Neural cell (in vitro differentiated cells): ENCODE results near the gene JRKL.

Experiments used
- CTCF ChIP-seq: fragments of 450-650 bp; IDR thresholded peaks from 2 replicates; pipeline ENCODE4 v1.5.1; 2014; ENCODE audit warnings: antibody characterized with exemption, mild to moderate bottlenecking, moderate library complexity; ENCODE audit not compliant: poor library complexity, severe bottlenecking
- TF ChIP-seq, protein P1 (sequence below): IDR thresholded peaks from 2 replicates; pipeline ENCODE4 v1.6.1; 2012; ENCODE audit warnings: borderline replicate concordance

DNA sequence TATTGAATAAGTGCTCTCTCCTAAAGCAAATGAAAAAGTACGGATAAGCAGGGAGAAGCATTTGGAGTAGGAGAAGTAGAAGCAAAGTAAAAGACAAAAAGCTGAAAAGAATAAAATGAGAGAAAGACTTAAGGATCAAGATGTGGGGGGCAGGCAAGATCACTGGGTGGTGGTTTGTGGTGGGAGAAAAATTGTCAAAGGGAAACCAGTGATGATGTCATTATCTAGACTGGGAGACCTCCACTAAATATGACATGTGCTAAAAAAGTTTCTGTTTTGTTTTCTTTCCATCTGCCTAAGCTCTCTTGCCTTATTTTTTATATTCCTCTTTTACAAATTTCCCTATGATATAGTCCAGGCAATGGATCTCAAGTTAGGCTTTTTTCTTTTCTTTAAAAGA, 32.0 kb upstream of the JRKL start:
- TF ChIP-seq, protein P1, sequence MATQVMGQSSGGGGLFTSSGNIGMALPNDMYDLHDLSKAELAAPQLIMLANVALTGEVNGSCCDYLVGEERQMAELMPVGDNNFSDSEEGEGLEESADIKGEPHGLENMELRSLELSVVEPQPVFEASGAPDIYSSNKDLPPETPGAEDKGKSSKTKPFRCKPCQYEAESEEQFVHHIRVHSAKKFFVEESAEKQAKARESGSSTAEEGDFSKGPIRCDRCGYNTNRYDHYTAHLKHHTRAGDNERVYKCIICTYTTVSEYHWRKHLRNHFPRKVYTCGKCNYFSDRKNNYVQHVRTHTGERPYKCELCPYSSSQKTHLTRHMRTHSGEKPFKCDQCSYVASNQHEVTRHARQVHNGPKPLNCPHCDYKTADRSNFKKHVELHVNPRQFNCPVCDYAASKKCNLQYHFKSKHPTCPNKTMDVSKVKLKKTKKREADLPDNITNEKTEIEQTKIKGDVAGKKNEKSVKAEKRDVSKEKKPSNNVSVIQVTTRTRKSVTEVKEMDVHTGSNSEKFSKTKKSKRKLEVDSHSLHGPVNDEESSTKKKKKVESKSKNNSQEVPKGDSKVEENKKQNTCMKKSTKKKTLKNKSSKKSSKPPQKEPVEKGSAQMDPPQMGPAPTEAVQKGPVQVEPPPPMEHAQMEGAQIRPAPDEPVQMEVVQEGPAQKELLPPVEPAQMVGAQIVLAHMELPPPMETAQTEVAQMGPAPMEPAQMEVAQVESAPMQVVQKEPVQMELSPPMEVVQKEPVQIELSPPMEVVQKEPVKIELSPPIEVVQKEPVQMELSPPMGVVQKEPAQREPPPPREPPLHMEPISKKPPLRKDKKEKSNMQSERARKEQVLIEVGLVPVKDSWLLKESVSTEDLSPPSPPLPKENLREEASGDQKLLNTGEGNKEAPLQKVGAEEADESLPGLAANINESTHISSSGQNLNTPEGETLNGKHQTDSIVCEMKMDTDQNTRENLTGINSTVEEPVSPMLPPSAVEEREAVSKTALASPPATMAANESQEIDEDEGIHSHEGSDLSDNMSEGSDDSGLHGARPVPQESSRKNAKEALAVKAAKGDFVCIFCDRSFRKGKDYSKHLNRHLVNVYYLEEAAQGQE = no peak
- no peak for TF ChIP-seq CTCF
